Measurements from ENCODE around the gene CAMKV. TPM values are rescaled to one million over a fixed set of nuclear protein-coding genes. Genes with fewer than 3 reads are reported as not detected.

CAMKV gene
- total RNA-seq, 1 experiment from 2014 or later = 13.1 TPM

DNA sequence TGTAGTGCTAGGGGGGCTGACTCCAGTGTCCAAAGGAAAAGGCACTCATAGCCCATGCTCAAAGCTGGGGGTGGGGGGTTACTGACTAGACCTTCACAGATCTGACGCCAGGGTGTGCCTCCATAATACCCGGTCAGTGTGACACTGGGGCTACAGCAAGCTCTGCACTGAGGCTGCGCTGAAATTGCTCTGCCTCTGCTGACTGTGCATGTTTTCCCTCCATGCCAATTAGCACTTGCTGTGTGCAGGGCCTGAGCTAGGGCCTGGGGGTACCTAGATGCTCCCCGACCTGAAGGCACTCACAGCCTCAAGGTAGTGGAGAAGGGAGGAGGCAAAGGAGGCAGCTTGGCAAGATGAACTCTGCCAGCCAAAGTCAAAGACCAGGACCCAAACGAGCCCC, 5.2 kb downstream of the CAMKV start:
- H3K27ac Mint-ChIP-seq (ENCODE audit: unreplicated experiment) = no peak overlapping the region
- Histone ChIP-seq H3K9me3 (no peaks in the 10 kb centered on the region), H3K4me3 (ENCODE audit: low read depth, low read length) (no peak overlapping the region), H3K27me3 (replicated peaks; ENCODE audit: control insufficient read depth, insufficient read depth, low read length) (no peaks in the 10 kb centered on the region), H3K4me1 (0 out of 2 replicates have a peak, but pooled peaks cover 6% of the 10 kb centered on the region), H3K36me3 (ENCODE audit: control insufficient read depth, insufficient read depth, low read length) (no peaks in the 10 kb centered on the region)
- intact Hi-C loops (cut with micrococcal nuclease; ENCODE audit: unreplicated experiment) = no loop called here
- BruUV-seq (replicated peaks) = no TSS peak
- ChIA-PET CTCF (no interaction called here), POLR2A (no interaction called here)
- H3K4me3 Mint-ChIP-seq (ENCODE audit: unreplicated experiment) = no peak overlapping the region
- H3K27me3 Mint-ChIP-seq (ENCODE audit: insufficient read depth, unreplicated experiment) = no peaks in the 10 kb centered on the region
- H3K9me3 Mint-ChIP-seq (ENCODE audit: unreplicated experiment) = no peaks in the 10 kb centered on the region
- H3K4me1 Mint-ChIP-seq (ENCODE audit: low read depth, unreplicated experiment) = no peaks in the 10 kb centered on the region
- no peaks in the 10 kb centered on the region for H3K36me3 Mint-ChIP-seq (ENCODE audit: insufficient read depth, unreplicated experiment)
- TF ChIP-seq, protein P1, sequence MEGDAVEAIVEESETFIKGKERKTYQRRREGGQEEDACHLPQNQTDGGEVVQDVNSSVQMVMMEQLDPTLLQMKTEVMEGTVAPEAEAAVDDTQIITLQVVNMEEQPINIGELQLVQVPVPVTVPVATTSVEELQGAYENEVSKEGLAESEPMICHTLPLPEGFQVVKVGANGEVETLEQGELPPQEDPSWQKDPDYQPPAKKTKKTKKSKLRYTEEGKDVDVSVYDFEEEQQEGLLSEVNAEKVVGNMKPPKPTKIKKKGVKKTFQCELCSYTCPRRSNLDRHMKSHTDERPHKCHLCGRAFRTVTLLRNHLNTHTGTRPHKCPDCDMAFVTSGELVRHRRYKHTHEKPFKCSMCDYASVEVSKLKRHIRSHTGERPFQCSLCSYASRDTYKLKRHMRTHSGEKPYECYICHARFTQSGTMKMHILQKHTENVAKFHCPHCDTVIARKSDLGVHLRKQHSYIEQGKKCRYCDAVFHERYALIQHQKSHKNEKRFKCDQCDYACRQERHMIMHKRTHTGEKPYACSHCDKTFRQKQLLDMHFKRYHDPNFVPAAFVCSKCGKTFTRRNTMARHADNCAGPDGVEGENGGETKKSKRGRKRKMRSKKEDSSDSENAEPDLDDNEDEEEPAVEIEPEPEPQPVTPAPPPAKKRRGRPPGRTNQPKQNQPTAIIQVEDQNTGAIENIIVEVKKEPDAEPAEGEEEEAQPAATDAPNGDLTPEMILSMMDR (IDR thresholded peaks at IDR 0.05; ENCODE audit: insufficient read depth in 1 of 2, low read depth in 1 of 2, low read length in 1 of 2, severe bottlenecking in 1 of 2, unreplicated experiment in 1 of 2) = no peak
- DNase-seq = no peak

DNA sequence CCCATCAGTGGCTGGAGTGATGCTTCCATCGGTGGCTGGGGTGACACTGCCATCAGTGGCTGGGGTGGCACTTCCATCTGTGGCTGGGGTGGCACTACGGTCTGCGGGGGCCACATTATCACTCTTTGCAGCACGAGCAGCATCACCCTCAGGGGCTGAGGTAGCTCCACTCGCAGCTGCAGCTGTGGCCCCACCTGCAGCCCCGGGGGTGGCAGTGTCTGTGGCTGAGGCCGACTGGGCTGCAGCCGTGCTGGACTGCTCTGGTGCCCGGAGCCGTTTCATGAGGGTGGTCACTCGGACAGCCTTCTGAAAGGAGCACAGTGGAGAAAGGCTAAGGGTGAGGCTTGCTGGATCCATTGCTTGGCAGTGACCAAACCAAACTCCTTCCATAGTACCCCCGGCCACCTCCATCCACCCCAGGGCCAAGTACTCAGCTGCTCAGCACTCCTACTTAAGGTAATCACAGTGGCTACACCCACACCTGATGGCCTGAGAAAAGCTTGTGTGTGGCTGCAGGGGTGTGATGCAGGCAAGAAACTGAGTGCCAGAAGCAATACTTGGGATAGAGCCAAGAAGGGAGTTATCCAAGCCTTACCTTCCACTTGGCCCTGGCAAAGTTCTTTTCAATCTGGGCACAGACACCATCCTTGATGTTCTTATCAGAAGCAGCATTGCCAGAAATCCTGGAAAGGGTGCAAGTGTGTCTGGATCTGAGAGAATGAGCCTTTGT, 10.0 kb downstream of the CAMKV start:
- no peak for DNase-seq
- Mint-ChIP-seq H3K4me3 (ENCODE audit: unreplicated experiment) (no peak overlapping the region), H3K4me1 (ENCODE audit: low read depth, unreplicated experiment) (peaks cover 6% of the 10 kb centered on the region), H3K27me3 (ENCODE audit: insufficient read depth, unreplicated experiment) (no peaks in the 10 kb centered on the region), H3K9me3 (ENCODE audit: unreplicated experiment) (no peaks in the 10 kb centered on the region), H3K36me3 (ENCODE audit: insufficient read depth, unreplicated experiment) (peaks cover 7% of the 10 kb centered on the region), H3K27ac (ENCODE audit: unreplicated experiment) (no peak overlapping the region)
- BruUV-seq (replicated peaks) = no TSS peak
- CTCF ChIA-PET = no interaction called here
- H3K36me3 ChIP-seq (ENCODE audit: control insufficient read depth, insufficient read depth, low read length) = no peaks in the 10 kb centered on the region
- H3K27me3 ChIP-seq (replicated peaks; ENCODE audit: control insufficient read depth, insufficient read depth, low read length) = no peaks in the 10 kb centered on the region
- no peak overlapping the region for H3K4me3 ChIP-seq (ENCODE audit: low read depth, low read length)
- H3K9me3 ChIP-seq = no peaks in the 10 kb centered on the region
- intact Hi-C loops (cut with micrococcal nuclease; ENCODE audit: unreplicated experiment) = loop anchor here (5.0 kb wide), 1 partner anchor 43 kb away; the partner anchor contains the start of gene MST1R
- POLR2A ChIA-PET = no interaction called here
- 0 out of 2 replicates have a peak, but pooled peaks cover 4% of the 10 kb centered on the region for H3K4me1 ChIP-seq
- TF ChIP-seq, protein P1 (IDR thresholded peaks at IDR 0.05; ENCODE audit: insufficient read depth in 1 of 2, low read depth in 1 of 2, low read length in 1 of 2, severe bottlenecking in 1 of 2, unreplicated experiment in 1 of 2) = no peak

- CTCF ChIA-PET = interaction anchor here (1.1 to 1.7 kb wide), 2 partner anchors 54 to 73 kb away, joined by 3 to 4 read pairs; partner anchors contain the start of genes INKA1 and MON1A
- H3K9me3 Mint-ChIP-seq (ENCODE audit: unreplicated experiment) = no peaks in the 10 kb centered on the region
- intact Hi-C loops (cut with micrococcal nuclease; ENCODE audit: unreplicated experiment) = loop anchor here (1.0 to 5.0 kb wide), 3 partner anchors 17 to 73 kb away; partner anchors contain the start of genes MON1A and MST1R
These were observed 13.3 kb downstream of the CAMKV start, which contains the start of gene TRAIP for GRCh38 chr3:49856181-49857005. Gene TRAIP, minus strand, starts transcription at chr3:49856564. Its CDS starts 111 bp downstream, at chr3:49856453.

More at GRCh38 chr3:49856181-49857005, 13.3 kb downstream of the CAMKV start, which contains the start of gene TRAIP:
- Histone ChIP-seq H3K27me3 (replicated peaks; ENCODE audit: control insufficient read depth, insufficient read depth, low read length) (no peaks in the 10 kb centered on the region), H3K4me3 (ENCODE audit: low read depth, low read length) (peak within 1 kb of the TSS; percentile 87), H3K4me1 (0 out of 2 replicates have a peak, but pooled peaks cover 4% of the 10 kb centered on the region), H3K36me3 (ENCODE audit: control insufficient read depth, insufficient read depth, low read length) (no peaks in the 10 kb centered on the region), H3K9me3 (no peaks in the 10 kb centered on the region)
- DNase-seq = peak; percentile 92 to 94
- Mint-ChIP-seq H3K4me1 (ENCODE audit: low read depth, unreplicated experiment) (peaks cover 6% of the 10 kb centered on the region), H3K4me3 (ENCODE audit: unreplicated experiment) (peak within 1 kb of the TSS; percentile 93), H3K27ac (ENCODE audit: unreplicated experiment) (peak within 1 kb of the TSS; percentile 88), H3K36me3 (ENCODE audit: insufficient read depth, unreplicated experiment) (peaks cover 7% of the 10 kb centered on the region), H3K27me3 (ENCODE audit: insufficient read depth, unreplicated experiment) (no peaks in the 10 kb centered on the region)
- POLR2A ChIA-PET = interaction anchor here (1.1 kb wide), 1 partner anchor 24 kb away, joined by 3 read pairs; no protein-coding TSS in a partner anchor
- no TSS peak for BruUV-seq (replicated peaks)
- TF ChIP-seq, protein P1 (IDR thresholded peaks at IDR 0.05; ENCODE audit: insufficient read depth in 1 of 2, low read depth in 1 of 2, low read length in 1 of 2, severe bottlenecking in 1 of 2, unreplicated experiment in 1 of 2) = no peak
